ENCODE measurements around the gene AHNAK. TPM values are rescaled to one million over a fixed set of nuclear protein-coding genes. Genes with fewer than 3 reads are reported as not detected.

The AHNAK gene
- total and polyA plus RNA-seq, 2 of the 8 experiments (the other 6 are each of a cell fraction or from before 2014, with no cell fraction given), result 2.0 to 5.8 TPM

- no peak for TF ChIP-seq CBX8 (IDR thresholded peaks at IDR 0.05; ENCODE audit: borderline replicate concordance, low read depth, low read length)
- TF ChIP-seq KDM5A (IDR thresholded peaks at IDR 0.05; ENCODE audit: low read length), result no peak
- no peak for TF ChIP-seq CHD1 (IDR thresholded peaks at IDR 0.05; ENCODE audit: low read depth, low read length)
- TF ChIP-seq HDAC6 (IDR thresholded peaks at IDR 0.05; ENCODE audit: low read depth, low read length), result no peak
- H2BK12ac ChIP-seq (ENCODE audit: low read depth, low read length), result no peak overlapping the region
- H3K23me2 ChIP-seq (ENCODE audit: low read depth, low read length), result no peaks in the 10 kb centered on the region
- H4K8ac ChIP-seq (ENCODE audit: extremely low read depth, insufficient read depth, low read length), result peak overlapping the region; percentile 28
- POLR2A ChIA-PET (ENCODE audit: partially characterized antibody), result interaction anchor here (1.0 to 1.2 kb wide), 2 partner anchors 12 to 217 kb away, joined by 3 read pairs; no protein-coding TSS in a partner anchor
- no peaks in the 10 kb centered on the region for H4K20me1 ChIP-seq (replicated peaks in 1 of 2; ENCODE audit: control insufficient read depth in 1 of 2, insufficient read depth in 2 of 2, low read length in 2 of 2)
- H2BK15ac ChIP-seq (ENCODE audit: low read length), result no peak overlapping the region
- no peak overlapping the region for H2BK20ac ChIP-seq (ENCODE audit: low read length)
- no peak overlapping the region for H3K9ac ChIP-seq (replicated peaks in 1 of 4; ENCODE audit: extremely low read depth in 1 of 4, low read depth in 3 of 4, low read length in 3 of 4)
- H3K14ac ChIP-seq (ENCODE audit: insufficient read length), result no peak overlapping the region
- CTCF ChIA-PET (ENCODE audit: partially characterized antibody), result interaction anchor here (0.6 to 2.4 kb wide), 5 partner anchors 15 to 103 kb away, joined by 3 to 14 read pairs (median 4); no protein-coding TSS in a partner anchor
- 86% methylated on average over 21 of the region's 23 CpGs; no CpG with 5 or more reads in 1 of the 2 experiments for WGBS, 2 experiments (ENCODE audit: extremely low coverage in 1 of 2, insufficient coverage in 1 of 2, insufficient read length in 1 of 2, insufficient replicate concordance in 2 of 2, low coverage in 1 of 2, low lambda C conversion rate in 2 of 2, missing lambda C conversion rate in 1 of 2)
- H3K27ac ChIP-seq (ENCODE audit: low read depth, low read length), result no peak overlapping the region
- no peak overlapping the region for H2AK5ac ChIP-seq (ENCODE audit: low read depth, low read length)
- FAIRE-seq (no peak), DNase-seq (ENCODE audit: low read depth in 1 of 2, low spot score in 2 of 2) (no peak)
- no peak overlapping the region for H2BK120ac ChIP-seq (replicated peaks; ENCODE audit: low read depth, low read length)
- H3K18ac ChIP-seq (ENCODE audit: extremely low read depth, low read length), result no peak overlapping the region
- H3K23ac ChIP-seq (ENCODE audit: insufficient read length), result no peak overlapping the region
- no peak overlapping the region for H3K4me3 ChIP-seq (ENCODE audit: extremely low read depth in 1 of 4, insufficient read depth in 2 of 4, low read depth in 3 of 4, low read length in 4 of 4)
- H2BK5ac ChIP-seq (ENCODE audit: low read depth, low read length), result no peak overlapping the region
- no peaks in the 10 kb centered on the region for H3K27me3 ChIP-seq (replicated peaks in 1 of 4; ENCODE audit: control insufficient read depth in 3 of 4, extremely low read depth in 1 of 4, insufficient read depth in 3 of 4, low read length in 3 of 4)
- no peak overlapping the region for H3K4ac ChIP-seq (replicated peaks; ENCODE audit: insufficient read length, low read depth, low read length)
- H3K4me2 ChIP-seq (ENCODE audit: insufficient read depth in 1 of 2, low read depth in 2 of 2, low read length in 2 of 2), result no peak overlapping the region
- no peak overlapping the region for H4K5ac ChIP-seq (ENCODE audit: insufficient read length, low read depth, low read length)
- no peaks in the 10 kb centered on the region for H3K9me3 ChIP-seq (ENCODE audit: insufficient read depth in 2 of 2, low read depth in 1 of 2, low read length in 1 of 2)
- H3K56ac ChIP-seq (replicated peaks; ENCODE audit: insufficient read length, low read depth, low read length), result no peak overlapping the region
- no peak overlapping the region for H4K91ac ChIP-seq (replicated peaks; ENCODE audit: insufficient read length, low read length)
- H3K4me1 ChIP-seq (replicated peaks in 1 of 4; ENCODE audit: control insufficient read depth in 3 of 4, insufficient read depth in 4 of 4, low read length in 3 of 4), result peaks cover 0 to 5% (median 0%) of the 10 kb centered on the region in 4 experiments; a peak in 2 of 7 replicates
- H3K36me3 ChIP-seq (ENCODE audit: control insufficient read depth in 2 of 4, insufficient read depth in 4 of 4, low read length in 3 of 4), result no peaks in the 10 kb centered on the region
- H2AFZ ChIP-seq (ENCODE audit: low read length), result no peak overlapping the region
- H3K79me2 ChIP-seq (ENCODE audit: control insufficient read depth in 1 of 2, insufficient read depth in 2 of 2, low read length in 2 of 2), result no peaks in the 10 kb centered on the region
- H3K79me1 ChIP-seq (ENCODE audit: low read depth, low read length), result no peaks in the 10 kb centered on the region
Observed at GRCh38 chr11:62439785-62440602, 106.6 kb downstream of the AHNAK start.
